GM21723 (cell line): Measurements from ENCODE around the gene MMRN1.

ENCODE experiments used
- ATAC-seq: cut with Tn5 transposase; IDR thresholded peaks from one replicate; pipeline ENCODE4 v1.9.1; 2021; ENCODE audit warnings: mild to moderate bottlenecking, moderate library complexity; ENCODE audit not compliant: unreplicated experiment

MMRN1 gene, protein sequence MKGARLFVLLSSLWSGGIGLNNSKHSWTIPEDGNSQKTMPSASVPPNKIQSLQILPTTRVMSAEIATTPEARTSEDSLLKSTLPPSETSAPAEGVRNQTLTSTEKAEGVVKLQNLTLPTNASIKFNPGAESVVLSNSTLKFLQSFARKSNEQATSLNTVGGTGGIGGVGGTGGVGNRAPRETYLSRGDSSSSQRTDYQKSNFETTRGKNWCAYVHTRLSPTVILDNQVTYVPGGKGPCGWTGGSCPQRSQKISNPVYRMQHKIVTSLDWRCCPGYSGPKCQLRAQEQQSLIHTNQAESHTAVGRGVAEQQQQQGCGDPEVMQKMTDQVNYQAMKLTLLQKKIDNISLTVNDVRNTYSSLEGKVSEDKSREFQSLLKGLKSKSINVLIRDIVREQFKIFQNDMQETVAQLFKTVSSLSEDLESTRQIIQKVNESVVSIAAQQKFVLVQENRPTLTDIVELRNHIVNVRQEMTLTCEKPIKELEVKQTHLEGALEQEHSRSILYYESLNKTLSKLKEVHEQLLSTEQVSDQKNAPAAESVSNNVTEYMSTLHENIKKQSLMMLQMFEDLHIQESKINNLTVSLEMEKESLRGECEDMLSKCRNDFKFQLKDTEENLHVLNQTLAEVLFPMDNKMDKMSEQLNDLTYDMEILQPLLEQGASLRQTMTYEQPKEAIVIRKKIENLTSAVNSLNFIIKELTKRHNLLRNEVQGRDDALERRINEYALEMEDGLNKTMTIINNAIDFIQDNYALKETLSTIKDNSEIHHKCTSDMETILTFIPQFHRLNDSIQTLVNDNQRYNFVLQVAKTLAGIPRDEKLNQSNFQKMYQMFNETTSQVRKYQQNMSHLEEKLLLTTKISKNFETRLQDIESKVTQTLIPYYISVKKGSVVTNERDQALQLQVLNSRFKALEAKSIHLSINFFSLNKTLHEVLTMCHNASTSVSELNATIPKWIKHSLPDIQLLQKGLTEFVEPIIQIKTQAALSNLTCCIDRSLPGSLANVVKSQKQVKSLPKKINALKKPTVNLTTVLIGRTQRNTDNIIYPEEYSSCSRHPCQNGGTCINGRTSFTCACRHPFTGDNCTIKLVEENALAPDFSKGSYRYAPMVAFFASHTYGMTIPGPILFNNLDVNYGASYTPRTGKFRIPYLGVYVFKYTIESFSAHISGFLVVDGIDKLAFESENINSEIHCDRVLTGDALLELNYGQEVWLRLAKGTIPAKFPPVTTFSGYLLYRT

DNA sequence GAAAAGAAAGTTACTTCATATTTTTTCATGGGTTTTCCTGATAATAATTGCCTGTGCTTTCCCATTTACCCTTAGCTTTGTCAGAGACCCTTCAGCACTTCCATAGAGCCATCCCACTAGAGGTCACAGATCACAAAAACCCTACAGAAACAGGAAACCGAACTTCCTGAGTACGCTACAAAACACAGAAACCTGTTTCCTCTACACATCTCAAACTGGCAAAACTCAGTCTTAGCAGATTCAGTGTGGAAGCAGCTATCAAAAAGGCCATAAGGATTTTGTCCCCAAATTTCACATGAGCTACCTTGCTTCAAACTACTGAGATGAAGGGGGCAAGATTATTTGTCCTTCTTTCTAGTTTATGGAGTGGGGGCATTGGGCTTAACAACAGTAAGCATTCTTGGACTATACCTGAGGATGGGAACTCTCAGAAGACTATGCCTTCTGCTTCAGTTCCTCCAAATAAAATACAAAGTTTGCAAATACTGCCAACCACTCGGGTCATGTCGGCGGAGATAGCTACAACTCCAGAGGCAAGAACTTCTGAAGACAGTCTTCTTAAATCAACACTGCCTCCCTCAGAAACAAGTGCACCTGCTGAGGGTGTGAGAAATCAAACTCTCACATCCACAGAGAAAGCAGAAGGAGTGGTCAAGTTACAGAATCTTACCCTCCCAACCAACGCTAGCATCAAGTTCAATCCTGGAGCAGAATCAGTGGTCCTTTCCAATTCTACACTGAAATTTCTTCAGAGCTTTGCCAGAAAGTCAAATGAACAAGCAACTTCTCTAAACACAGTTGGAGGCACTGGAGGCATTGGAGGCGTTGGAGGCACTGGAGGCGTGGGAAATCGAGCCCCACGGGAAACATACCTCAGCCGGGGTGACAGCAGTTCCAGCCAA lies at the start of gene MMRN1:
Gene MMRN1 (plus strand): TSS at position 206 of the 902 bp plus-strand sequence. CDS start 118 bp downstream, at position 324.
- ATAC-seq: peak; percentile 73

DNA sequence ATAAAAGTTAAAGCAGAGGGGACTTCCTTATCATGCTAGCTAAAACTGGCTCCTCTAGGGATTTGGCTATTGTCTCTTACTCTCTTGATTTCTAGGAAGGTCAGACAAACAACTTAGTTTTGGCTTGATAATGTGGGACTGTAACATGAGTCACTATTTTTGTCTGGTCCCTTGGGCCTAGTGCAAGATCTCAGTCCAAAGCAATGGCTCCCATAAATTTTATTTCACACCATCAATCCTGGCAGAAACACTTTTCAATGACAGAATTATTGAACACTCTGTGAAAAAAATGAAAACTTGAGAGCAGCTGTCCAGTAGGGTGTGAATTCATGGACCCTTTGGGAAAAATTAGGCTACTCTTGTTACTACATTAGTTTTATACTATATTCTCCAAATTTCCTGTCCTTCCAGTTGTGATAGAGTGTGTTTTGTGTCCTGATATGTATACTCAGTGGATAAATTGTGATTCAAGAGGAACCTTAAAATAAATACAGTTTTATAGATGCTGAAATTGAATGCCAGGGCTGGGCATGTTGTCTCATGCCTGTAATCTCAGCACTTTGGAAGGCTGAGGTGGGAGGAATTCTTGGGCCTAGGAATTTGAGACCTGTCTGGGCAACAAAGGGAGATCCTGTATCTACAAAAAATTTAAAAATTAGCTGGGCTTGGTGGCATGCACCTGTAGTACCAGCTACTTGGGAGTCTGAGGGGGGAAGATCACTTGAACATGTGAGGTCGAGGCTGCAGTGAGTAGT lies 46.9 kb upstream of the MMRN1 start:
- no peak for ATAC-seq

DNA sequence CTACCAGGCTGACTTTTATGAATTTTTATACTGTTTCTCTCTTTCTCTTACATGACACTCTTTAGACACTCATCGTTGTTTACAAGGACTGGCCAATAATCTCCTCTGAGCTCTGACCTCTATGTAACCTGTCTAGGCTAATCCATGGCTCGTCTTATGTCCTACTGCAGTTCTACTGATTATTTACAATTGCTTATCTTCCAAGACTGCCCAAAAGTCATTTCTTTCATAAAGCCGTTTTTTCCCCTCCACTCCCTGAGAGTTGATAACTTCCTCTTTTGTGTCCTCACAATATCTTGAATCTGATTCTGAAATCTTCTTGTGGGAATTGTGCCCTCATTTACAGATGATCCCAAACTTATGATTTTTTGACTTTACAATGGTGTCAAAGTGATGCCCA lies 39.4 kb upstream of the MMRN1 start:
- ATAC-seq: no peak

DNA sequence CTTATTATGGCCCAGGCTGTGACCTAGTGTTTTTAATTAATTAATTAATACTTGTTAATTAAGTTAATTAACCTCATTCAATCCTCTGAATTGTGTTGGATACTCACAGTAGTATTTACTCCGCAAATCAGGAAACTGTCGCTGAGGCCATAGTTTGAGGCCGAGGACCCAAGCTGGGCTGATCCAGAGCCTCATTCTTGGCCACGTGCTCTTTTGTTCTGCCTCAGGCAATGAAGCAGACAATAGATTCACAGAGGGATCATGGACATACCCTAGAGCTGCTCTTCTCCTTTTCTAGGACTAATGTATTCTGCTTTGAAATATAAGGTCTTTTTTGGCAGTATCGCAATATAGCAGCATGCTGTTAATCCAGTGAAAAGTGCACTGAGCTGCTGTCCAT lies 33.7 kb upstream of the MMRN1 start:
- ATAC-seq: no peak

DNA sequence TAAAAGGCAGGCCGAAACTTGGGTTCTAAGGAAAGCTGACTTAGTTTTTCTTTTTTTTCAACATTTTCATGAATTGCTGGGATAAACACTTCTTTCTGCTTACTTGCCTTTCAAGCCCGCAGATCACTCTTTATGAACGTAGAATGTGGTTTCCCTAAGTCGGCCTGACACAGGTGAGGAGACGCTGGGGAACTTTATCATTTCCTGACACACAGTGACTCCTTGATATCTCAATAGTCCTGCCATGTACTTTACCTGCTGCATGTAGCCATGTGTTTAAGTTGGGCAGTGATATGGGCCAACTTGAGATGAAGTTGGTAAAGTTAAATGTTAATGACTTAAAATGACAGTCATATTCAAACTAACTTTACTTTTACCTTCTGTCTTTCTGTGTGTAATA lies 31.1 kb upstream of the MMRN1 start:
- no peak for ATAC-seq

DNA sequence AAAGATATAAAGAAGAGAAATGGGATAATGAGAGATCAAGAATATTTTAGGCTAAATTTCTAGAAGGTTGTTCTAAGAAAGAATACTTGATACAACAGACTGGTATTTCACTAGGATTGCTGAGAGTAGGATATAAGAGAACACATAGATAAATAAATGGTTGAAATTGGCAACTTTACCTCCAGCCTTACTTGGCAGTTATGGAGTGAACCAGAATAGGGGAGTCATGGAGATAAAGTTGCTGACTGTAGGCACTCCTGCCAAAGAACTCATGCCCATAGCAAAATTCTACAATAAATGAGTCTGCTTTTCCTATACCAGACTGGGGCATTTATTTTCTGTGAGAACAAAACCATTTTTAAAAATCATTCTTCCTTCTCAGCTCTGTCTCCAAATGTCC lies 26.4 kb upstream of the MMRN1 start:
- no peak for ATAC-seq

DNA sequence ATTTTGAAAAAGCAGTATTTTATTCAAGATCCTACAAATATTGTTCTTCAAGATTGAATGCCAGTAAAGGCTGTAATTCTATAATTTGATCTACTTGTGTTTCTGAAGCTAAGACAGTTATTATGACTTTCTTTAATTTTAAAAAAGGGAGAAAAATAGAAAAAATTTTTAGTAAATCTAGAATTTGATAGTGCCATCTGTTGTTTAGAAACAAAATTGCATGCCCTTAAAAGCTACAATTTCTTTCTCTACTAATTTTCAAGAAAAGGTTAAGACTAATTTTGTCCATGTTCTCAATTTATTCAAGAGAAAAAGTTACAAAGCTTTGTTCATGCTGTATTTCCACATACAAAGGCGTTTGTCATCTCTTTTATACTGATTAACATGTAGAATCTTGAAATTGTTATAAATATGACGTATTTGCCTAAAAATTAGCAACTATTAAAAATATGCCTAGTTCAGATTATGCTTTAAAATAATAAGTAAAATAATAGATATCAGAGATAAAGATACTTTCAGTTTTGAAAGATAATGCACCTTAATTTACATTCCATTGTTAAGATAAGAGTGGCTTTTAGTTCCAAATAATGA lies 25.6 kb upstream of the MMRN1 start:
- ATAC-seq: no peak

DNA sequence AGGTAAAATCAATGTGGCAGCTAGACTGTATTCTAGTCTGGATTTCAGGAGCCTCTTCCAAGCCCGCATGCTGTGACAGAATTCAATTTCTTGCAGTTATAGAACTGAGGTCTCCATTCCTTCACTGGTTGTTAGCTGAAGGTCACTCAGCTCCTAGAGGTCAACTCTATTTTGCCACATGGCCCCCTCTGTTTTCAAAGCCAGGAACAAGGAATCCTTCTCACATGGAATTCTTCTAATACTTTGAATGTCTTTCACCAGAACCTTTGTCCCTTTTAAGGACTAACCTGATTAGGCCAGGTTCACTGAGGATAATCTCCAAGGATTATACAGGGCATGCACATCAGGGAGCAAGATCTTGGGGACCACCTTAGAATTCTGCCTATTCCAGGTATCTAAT lies 23.4 kb upstream of the MMRN1 start:
- no peak for ATAC-seq

DNA sequence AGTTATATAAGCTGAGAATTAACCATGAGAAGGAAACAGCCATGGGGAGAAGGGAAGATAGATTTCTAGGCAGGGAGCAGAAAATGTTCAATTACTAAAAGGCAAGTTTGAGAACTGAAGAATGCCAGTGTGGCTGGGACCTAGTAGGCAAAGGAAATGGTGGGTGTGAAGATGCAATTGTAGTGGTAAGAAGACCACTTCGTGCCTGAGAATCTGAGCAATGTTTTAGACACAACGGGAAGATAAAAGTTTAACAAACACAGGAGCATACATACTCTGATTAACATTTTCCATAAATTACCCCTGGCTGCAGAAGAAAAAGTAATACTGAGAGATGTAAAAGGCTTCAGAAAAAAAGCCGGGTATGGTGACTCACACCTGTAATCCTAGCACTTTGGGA lies 18.1 kb upstream of the MMRN1 start:
- ATAC-seq: no peak

DNA sequence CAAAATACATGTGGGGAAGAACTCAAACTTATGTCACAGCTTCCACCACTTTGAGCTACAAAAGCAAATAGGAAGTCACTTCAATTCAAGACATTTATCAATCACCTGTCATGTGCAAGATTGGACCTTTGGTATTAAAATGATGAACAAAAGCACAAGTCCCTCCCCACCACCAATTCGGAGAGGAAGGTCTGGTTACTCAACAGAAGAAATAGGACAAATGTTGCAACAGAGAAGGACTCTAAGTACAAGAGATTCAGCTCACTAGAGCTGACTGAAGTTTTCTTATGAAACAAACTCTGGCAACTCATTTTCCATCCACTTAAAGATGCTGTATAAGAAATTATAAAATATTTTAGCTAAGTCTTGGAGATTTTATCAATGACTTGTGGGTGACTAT lies 16.0 kb upstream of the MMRN1 start:
- no peak for ATAC-seq

DNA sequence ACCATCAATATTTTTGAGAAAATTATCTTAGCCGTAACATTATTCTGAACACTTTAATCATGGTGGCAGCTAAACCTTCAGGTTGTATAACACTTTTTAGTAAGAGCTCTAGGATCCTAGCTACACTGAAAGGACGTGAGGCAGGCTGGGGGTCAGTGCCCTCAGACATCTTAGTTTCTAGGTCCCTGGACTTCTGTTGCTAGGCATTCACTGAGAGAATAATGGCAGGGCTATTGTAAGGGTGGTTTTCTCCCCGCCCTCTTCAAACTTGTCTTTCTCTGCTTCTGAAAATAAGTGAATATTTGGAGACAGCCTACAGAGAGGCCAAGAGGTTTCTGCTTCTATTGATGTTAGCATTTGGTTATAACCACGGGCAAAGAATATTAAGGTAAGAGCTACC lies 15.4 kb upstream of the MMRN1 start:
- no peak for ATAC-seq

DNA sequence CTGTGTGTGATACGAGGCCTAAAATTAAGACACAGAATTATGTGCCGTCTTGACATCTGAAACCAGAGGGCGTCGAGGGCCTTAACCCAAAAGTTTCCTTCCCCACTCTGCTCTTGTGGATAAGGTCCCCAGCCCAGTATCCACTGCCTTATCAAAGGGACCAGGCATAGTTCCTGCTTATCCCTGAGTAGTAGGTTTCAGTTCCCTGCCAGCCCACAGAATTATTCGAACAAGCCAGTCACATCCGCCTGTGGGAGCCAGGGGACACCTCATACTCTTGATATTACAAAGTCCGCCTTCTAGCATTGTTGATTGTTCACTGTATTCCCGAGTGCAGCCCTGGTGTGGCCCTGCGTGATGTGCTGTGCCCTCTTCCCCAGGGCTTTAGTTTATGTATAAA lies 5.4 kb upstream of the MMRN1 start:
- no peak for ATAC-seq

DNA sequence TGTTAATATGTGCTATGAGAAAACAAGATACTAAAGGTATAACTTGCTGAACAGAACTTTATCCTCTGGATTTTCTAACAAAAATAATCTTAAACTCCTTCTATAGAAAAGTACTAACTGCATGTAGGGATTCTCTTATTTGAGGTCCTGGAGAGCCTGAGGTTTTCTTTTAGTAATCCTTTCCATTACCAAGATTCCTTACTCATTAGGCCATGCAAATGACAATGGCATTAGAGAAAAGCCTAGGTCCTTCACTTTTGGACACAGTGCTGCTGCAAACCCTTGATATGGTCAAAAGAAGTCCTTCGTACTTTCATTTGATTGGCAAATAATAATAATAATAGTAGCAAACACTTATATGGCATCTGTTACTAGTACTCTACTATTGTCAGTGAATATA lies 3.2 kb downstream of the MMRN1 start:
- no peak for ATAC-seq

DNA sequence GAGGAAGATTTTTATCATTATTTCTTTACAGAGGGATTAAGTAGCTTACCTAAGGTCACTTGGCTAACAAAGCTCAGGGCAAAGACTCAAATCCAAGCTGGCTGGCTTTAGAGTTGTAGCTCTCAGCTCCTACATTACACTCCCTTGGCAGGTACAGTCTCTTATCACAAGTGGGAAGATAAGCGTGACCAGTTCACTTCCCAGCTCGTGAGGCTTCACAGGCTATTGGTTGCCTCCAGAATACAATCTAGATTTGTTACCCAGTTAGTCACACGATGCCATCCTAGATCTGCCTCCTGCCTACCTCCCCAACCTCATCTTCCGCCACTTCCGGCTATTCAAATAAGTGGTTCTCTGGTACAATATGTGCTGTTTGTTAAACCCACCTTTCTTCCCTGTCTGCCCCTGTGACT lies 3.7 kb downstream of the MMRN1 start:
- peak; percentile 42 for ATAC-seq

DNA sequence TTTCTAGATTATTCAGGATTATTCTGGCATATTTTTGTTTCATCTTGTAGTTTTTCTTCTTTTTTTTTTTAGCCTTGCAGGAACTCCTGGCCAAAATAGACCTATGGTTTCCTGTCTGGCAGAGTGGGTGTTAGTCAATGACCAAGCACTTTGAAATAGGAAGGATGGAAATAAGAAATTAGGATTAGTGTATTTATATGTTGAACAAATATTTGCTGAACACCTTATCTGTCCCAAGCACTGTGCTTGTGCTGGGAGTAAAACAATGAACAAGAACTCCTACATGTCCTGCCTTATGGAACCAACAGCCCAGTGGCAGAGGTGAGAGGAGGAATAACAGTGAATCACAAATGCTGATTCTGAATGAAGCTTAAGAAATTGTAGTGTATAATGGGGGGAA lies 4.5 kb downstream of the MMRN1 start:
- no peak for ATAC-seq

DNA sequence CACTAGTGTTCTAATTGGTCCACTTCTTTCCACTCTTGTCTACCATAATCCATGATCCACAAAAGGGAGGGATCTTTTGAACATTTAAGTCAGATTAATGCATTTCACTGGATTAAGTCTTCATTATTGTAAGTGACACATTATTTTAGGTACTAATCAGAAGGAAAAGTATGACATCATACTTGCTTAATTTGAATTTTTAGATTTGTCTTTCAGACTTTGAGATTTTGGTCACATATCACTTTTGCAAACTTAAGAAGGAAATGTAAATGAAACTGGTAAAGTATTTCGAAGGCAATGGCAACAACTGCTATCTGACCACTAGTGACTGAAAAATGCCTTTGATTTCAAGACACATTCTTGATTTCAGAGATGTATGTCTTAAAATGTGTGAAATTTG lies 5.2 kb downstream of the MMRN1 start:
- no peak for ATAC-seq

DNA sequence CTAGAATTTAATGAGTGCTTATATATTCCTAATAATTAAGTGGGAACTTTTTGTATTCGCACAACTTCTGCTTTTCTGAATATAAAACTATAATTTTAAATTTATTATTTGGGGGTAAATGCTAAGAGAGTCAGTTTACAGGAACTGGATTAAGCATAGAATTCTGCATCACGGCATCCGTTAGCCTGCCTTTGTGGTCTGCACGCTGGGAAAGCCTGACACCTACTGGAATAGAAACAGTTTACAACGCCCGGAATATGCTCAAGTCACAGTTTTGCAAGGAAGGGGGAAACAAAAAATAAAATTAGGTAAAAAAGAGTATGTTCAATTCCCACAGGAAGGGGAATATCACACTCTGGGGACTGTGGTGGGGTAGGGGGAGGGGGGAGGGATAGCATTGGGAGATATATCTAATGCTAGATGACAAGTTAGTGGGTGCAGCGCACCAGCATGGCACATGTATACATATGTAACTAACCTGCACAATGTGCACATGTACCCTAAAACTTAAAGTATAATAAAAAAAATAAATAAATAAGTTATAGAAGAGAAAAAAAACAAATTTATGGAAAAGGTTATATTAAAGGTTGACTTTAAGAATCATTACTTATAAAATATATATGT lies 7.3 kb downstream of the MMRN1 start:
- peak; percentile 89 for ATAC-seq

DNA sequence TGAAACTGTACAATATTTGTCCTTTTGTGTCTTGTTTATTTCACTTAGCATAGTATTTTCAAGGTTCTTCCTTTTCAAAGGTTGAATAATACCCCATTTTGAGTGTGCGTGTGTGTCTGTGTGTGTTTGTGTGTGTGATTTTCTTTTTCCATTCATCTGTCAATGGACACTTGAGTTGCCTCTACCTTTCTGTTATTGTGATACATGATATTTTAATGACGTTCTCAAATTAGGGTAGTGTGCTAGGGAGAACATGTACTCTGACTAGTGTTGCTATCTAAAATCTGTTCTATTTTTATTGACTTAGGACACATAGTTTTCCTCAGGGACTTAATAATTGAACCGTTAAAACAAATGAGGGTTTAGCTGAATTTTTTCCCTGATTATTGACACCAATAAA lies 9.9 kb downstream of the MMRN1 start:
- no peak for ATAC-seq

DNA sequence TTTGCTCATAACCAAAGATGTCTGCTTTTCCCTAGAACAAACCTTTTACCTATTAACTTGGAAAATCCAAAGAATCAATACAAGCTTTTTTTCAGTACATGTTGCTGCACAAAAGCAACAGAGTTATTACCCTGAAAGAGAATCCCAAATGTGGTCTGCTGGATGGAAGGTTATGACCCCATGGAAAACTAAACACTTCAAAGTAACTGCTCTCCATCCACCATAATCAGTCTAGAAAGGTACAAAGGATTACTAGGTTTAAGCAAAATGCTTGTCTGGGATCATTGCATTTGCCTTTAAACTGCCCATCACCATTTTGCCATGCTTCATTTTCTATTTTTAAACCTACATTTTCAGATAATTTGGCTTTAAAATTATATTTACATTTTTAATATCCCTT lies 11.7 kb downstream of the MMRN1 start:
- no peak for ATAC-seq
